ENCODE results near the gene RGSL1.

Gene RGSL1

DNA sequence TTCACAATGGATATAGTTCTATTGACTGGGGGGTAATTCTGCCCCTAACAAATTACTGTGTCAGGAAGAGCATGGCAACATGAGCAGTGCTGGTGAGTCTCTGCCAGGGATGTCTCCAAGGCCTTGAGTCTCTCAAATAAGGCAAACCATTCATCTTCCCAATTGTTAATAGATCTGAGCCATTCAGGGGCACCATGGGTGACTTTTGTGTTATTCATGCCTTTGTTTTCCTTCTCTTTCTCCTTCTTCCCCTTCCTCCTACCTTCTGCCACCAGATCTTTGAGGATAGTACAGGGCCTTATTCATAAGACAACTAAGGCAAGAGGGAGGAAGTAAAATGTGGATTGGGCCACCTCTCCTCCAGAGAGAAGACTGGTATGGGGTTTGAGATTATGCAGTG is at the start of gene RGSL1:
RGSL1 (plus strand) TSS at position 60 of the 400 bp plus-strand sequence; CDS start at position 80, 20 bp downstream.
- no peak for FAIRE-seq

DNA sequence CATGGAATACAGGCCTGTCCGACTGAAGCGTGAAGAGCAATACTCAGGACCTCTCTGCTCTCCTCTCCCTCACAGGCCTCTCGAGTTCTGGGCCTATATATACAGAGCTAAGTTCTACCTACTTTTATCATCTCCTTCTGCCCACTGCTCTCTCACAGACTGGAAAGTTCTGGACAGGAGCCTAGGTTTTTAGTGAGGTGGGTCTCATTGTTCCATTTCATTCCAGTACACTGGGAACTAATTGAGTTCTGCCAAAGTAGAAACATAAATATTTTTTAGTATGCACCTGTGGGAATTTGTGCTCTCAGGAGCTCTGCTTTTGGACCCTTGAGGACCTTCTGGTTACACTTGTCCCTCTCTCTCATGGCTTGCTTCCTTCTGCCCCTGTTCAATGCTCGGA is 49.4 kb upstream of the RGSL1 start, which contains the start of gene TEDDM1:
TEDDM1 (minus strand) TSS at position 101 of the 400 bp plus-strand sequence. CDS start 182 bp downstream, outside the sequence.
- no peak for FAIRE-seq

- no peak for FAIRE-seq
Measured at GRCh38 chr1:182404781-182405180, 45.2 kb upstream of the RGSL1 start.

- FAIRE-seq: no peak
Measured at GRCh38 chr1:182405578-182405977, 44.4 kb upstream of the RGSL1 start.

DNA sequence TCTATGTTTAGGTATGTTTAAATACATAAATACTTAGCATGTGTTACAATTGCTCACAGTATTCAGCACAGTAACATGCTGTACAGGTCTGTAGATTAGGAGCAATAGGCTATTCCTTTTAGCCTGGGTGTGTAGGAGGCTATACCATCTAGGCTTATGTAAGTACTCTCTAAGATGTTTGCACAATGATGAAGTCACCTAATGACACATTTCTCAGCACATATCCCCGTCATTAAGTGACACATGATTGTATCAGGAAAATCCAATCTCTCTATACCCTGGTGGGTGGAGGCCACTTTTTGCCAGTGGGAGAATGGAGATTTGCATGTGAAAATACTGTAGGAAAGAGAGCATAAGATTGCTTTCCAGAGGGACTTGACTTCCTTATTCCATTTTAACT is 43.9 kb upstream of the RGSL1 start:
- FAIRE-seq: no peak

GRCh38 chr1:182407724-182408123 is 42.2 kb upstream of the RGSL1 start:
- no peak for FAIRE-seq

DNA sequence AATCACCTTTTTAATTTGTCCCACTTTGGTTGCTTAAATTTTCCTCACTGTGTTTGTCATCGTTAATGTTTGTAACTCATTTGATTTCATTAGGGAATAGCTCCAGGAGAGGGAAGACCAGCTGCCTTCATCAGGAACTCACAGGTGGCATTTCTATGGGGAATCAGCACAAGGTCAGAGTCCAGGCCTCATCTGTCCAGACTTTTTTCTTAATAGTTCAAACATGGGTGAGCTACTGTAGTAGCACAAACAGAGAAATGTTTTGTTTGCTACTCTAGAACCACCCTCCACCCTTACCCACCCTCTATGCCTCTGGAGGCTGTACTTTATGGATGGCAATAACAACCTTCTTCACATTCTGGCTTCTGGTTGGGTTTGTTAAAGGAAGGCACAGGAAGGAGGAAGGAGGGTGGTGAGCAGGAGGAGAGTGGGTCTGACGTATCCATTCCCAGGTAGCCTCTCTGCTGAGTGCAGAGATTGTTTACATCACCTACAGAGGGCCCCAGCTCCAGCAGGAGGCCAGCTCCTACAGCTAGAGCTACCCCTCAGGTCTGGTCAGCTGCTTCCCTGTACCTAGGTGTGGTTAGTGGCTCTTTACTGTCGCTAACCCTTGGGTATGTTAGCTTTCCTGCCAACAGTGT is 41.4 kb upstream of the RGSL1 start:
- FAIRE-seq: no peak

- FAIRE-seq: no peak
Measured at GRCh38 chr1:182410138-182410537, 39.8 kb upstream of the RGSL1 start.

DNA sequence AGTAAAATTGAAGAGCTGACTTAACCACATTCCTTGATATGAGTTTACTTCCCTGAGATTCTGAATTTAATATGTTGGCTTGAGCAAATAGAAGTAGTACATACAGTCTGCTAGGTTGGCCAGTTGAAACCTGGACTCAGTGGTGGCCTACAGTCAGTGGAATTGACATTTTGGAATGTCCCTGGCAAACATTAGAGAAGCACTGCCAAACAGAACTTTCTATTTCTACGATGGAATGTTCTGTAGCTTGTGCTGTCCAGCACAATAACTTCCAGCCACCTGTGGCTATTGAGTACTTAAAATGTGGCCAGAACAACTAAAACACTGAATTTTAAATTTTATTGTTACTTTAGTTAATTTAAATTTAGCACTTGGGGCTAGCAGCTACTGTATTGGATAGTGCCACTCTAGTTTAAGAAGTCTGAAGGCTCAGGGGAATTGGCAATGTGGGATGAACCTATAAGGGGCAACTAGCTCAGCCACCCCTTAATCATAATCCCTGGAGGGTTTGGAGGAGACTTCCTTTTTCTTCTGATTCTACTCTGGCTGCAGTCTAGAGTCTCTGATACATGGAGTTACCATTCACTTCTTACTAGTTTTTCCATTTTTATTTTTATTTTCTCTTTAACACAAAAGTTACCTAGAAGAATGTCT is 39.2 kb upstream of the RGSL1 start:
- no peak for FAIRE-seq

DNA sequence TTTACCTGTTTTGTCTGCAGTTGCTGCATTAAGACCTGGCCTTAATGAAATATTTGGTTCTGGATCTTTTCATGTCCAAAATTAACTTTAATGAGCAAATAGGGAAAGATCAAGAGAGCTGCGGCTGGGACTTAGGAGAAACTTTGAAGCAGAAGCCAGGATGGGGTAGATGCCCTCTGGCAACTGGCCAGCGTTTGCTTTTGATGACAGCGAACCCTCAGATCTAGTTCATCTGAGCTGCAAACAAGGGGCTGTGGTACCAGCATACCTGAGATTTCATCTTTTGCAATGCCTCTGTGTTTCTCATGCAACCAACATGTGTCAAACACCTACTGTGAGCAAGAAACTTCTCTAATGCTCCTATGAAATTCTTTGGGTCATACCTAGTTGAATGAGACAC is 36.5 kb upstream of the RGSL1 start:
- FAIRE-seq: no peak

GRCh38 chr1:182413969-182414368 is 36.0 kb upstream of the RGSL1 start:
- no peak for FAIRE-seq

DNA sequence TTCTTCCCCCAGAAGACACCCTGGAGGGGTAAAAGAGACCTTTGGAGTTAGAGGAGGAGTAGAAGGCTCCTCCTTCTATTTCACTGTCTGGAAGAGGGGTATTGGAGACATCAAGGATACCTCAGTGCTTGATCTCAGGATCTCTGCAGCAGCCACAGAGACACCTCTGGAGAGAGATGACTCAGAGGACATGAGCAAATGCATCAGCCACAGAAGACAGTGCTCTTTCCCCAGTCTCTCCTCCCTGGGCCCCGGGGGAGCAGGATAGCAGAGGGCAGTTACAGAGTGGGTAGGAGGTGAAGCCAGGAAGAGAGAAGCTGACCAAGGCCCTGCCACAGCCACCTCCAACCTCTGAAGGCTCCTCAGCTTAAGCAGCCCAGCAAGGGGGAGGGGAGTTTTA is 34.2 kb upstream of the RGSL1 start:
- FAIRE-seq: no peak

- no peak for FAIRE-seq
Measured at GRCh38 chr1:182426442-182427430, 23.2 kb upstream of the RGSL1 start.

DNA sequence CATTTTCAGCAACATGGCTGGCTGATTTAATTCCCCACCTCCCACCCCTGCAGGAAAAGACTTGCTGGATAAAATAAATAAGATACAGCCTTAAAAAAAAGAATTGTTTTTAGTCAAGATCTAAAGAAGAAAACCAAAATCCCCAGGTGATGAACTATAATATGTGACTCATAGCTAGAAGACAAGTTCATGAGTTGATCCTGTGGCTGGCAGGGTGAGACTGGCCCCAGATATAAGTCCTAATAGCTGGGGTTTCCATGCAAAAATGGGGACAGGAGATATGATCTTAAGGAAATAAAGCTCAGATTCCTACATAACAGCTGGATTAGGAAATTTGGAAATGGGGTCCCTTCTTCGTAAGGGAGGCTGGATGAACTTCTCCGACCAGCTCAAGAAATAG is 21.9 kb upstream of the RGSL1 start:
- no peak for FAIRE-seq

DNA sequence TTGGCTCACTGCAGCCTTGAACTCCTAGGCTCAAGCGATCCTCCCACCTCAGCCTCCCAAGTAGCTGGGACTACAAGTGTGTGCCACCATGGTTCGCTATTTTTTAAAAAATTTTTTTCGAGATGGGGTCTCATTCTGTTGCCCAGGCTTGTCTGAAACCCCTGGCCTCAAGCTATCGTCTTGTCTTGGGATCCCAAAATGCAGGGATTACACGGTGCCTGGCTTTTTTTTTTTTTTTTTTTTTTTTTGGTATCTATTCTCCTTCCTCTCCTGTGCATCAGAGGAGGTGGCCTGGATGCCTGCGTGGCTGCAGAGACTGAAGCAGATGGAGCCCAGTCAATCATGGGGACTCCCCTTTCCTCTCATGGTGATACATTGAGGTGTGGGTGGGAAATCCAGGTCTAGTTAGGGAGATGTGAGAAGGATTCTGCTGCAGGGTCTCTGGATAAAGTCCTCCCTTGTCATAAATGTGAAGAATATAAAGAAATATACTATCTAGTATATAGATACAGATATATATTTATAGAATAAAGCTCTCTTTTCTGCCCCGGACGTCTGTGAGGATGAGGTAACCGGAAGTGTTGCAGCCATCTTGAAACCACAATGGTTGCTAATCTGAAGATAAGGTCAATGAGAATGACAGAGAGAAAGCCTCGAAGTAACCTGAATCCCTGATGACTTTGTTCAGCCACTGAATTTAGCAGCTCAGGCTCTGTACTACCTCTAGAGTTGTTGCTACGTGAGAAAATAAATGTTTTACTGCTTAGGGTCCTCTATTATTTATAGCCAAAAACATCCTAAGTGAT is 19.5 kb upstream of the RGSL1 start:
- no peak for FAIRE-seq

- FAIRE-seq: no peak
Measured at GRCh38 chr1:182431278-182431677, 18.7 kb upstream of the RGSL1 start.

GRCh38 chr1:182433580-182433979 is 16.4 kb upstream of the RGSL1 start:
- no peak for FAIRE-seq

DNA sequence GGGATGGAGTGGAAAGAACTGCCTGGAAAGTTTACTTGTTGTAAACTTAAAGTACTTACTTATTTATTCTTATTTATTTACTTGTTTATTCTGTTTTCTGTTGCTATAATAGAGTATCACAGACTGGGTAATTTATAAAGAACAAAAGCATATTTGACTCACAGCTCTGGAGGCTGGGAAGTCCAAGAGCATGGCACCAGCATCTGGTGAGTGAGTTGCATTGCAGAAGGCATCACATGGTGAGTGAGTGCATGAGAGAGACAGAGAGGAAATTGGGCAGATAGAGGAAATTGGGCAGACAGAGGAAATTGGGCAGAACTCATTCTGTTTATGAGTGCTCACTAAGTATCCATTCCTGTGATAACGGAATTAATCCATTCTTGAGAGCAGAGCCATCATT is 11.6 kb upstream of the RGSL1 start:
- no peak for FAIRE-seq

DNA sequence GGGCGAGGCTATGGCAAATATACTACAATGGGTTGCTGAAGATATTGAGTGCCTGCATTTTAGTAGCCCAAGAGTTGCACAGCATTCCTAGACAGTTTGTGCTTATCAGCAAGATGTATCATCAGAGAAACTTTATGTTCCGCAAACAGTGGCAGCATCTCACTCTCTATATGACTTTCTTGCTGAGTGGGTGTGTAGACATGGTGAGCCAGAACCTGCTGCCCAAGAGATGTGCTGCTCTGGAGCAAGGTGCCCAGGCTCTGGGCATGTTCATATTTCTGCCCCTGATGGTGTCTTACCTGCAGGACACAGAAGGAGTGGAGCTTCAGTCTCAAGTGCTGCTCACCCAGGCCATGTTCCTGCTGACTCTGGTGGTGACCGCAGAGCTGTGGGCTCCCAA is 8.2 kb upstream of the RGSL1 start:
- no peak for FAIRE-seq

GRCh38 chr1:182442333-182442732 is 7.6 kb upstream of the RGSL1 start:
- FAIRE-seq: no peak

GRCh38 chr1:182444497-182444896 is 5.4 kb upstream of the RGSL1 start:
- no peak for FAIRE-seq

GRCh38 chr1:182446033-182446669 is 3.8 kb upstream of the RGSL1 start:
- peak; percentile 90 for FAIRE-seq

All from G401.6 (cell line).